HG03354 (cell line): ENCODE data around the gene NEDD4.
"Not testable (repeated sequence)": the region's sequence is repeated elsewhere in the genome, so short reads cannot be mapped to it uniquely, and the experiment has no call there.

Experiments
- ATAC-seq: cut with Tn5 transposase; IDR thresholded peaks from one replicate; pipeline ENCODE4 v1.9.1; 2021; ENCODE audit warnings: mild to moderate bottlenecking; ENCODE audit not compliant: unreplicated experiment, poor library complexity, severe bottlenecking

Gene NEDD4

GRCh38 chr15:55965091-55965490 is 28.3 kb downstream of the NEDD4 start:
- ATAC-seq = no peak

GRCh38 chr15:55960946-55961345 is 32.5 kb downstream of the NEDD4 start:
- no peak for ATAC-seq

GRCh38 chr15:55959744-55960447 is 33.5 kb downstream of the NEDD4 start:
- no peak for ATAC-seq

GRCh38 chr15:55958349-55958748 is 35.1 kb downstream of the NEDD4 start:
- ATAC-seq = no peak

GRCh38 chr15:55954862-55955605 is 38.4 kb downstream of the NEDD4 start:
- no peak for ATAC-seq

GRCh38 chr15:55952501-55953274 is 40.7 kb downstream of the NEDD4 start:
- ATAC-seq = not testable (repeated sequence)

- ATAC-seq = not testable (repeated sequence)
Observed at GRCh38 chr15:55944606-55945005, 48.8 kb downstream of the NEDD4 start.

- ATAC-seq = no peak
Observed at GRCh38 chr15:55942332-55942731, 51.1 kb downstream of the NEDD4 start.

- ATAC-seq = no peak
Observed at GRCh38 chr15:55937040-55937439, 56.4 kb downstream of the NEDD4 start.

GRCh38 chr15:55928955-55929354 is 64.5 kb downstream of the NEDD4 start:
- no peak for ATAC-seq

GRCh38 chr15:55921744-55922143 is 71.7 kb downstream of the NEDD4 start:
- ATAC-seq = no peak

GRCh38 chr15:55917881-55918296 is 75.5 kb downstream of the NEDD4 start:
- no peak for ATAC-seq

GRCh38 chr15:55916666-55917409 is 76.6 kb downstream of the NEDD4 start:
- ATAC-seq = no peak

GRCh38 chr15:55915876-55916567 is 77.4 kb downstream of the NEDD4 start:
- no peak for ATAC-seq

- ATAC-seq = no peak
Observed at GRCh38 chr15:55915221-55915620, 78.2 kb downstream of the NEDD4 start.

- ATAC-seq = no peak
Observed at GRCh38 chr15:55914446-55914845, 79.0 kb downstream of the NEDD4 start.

- ATAC-seq = no peak
Observed at GRCh38 chr15:55912982-55913381, 80.4 kb downstream of the NEDD4 start.

GRCh38 chr15:55909036-55909811 is 84.2 kb downstream of the NEDD4 start:
- no peak for ATAC-seq

GRCh38 chr15:55907797-55908196 is 85.6 kb downstream of the NEDD4 start:
- ATAC-seq = no peak
